Measurements from ENCODE around the gene SHC2.
"Not testable (repeated sequence)": the region's sequence is repeated elsewhere in the genome, so short reads cannot be mapped to it uniquely, and the experiment has no call there.

The SHC2 gene

GRCh38 chr19:424546-424945 is 36.3 kb downstream of the SHC2 start:
- ATAC-seq, result no peak
- TF ChIP-seq ARNTL (CRISPR knock-in tag; IDR thresholded peaks at IDR 0.05; ENCODE audit: borderline replicate concordance, low read depth) (no peak), CREB5 (CRISPR knock-in tag; IDR thresholded peaks at IDR 0.05; ENCODE audit: low read depth) (no peak), TSHZ2 (CRISPR knock-in tag; IDR thresholded peaks at IDR 0.05) (no peak), OSR1 (CRISPR knock-in tag; IDR thresholded peaks at IDR 0.05) (no peak), ZNF8 (CRISPR knock-in tag; IDR thresholded peaks at IDR 0.05) (no peak), RARB (CRISPR knock-in tag; IDR thresholded peaks at IDR 0.05) (no peak), ZC3H10 (CRISPR knock-in tag; IDR thresholded peaks at IDR 0.05) (no peak), ZFP30 (CRISPR knock-in tag; IDR thresholded peaks at IDR 0.05) (no peak), POU6F1 (CRISPR knock-in tag; IDR thresholded peaks at IDR 0.05; ENCODE audit: borderline replicate concordance, low read depth) (no peak)

GRCh38 chr19:423691-424466 is 37.0 kb downstream of the SHC2 start:
- no peak for TF ChIP-seq ZNF8 (CRISPR knock-in tag; IDR thresholded peaks at IDR 0.05)
- TF ChIP-seq GLIS3 (CRISPR knock-in tag; IDR thresholded peaks at IDR 0.05), result no peak
- no peak for TF ChIP-seq PPARA (CRISPR knock-in tag; IDR thresholded peaks at IDR 0.05; ENCODE audit: borderline replicate concordance)
- no peak for TF ChIP-seq TCF4 (CRISPR knock-in tag; IDR thresholded peaks at IDR 0.05; ENCODE audit: borderline replicate concordance)
- no peak for TF ChIP-seq ZNF70 (CRISPR knock-in tag; IDR thresholded peaks at IDR 0.05)
- TF ChIP-seq POU6F1 (CRISPR knock-in tag; IDR thresholded peaks at IDR 0.05; ENCODE audit: borderline replicate concordance, low read depth), result no peak
- no peak for TF ChIP-seq CSRNP3 (CRISPR knock-in tag; IDR thresholded peaks at IDR 0.05)
- TF ChIP-seq ZC3H10 (CRISPR knock-in tag; IDR thresholded peaks at IDR 0.05), result no peak
- TF ChIP-seq ZNF565 (CRISPR knock-in tag; conservative IDR thresholded peaks at IDR 0.05; ENCODE audit: low read depth), result no peak
- no peak for TF ChIP-seq PATZ1 (CRISPR knock-in tag; IDR thresholded peaks at IDR 0.05; ENCODE audit: borderline replicate concordance)
- TF ChIP-seq ZFP3 (CRISPR knock-in tag; IDR thresholded peaks at IDR 0.05), result no peak
- no peak for TF ChIP-seq OSR1 (CRISPR knock-in tag; IDR thresholded peaks at IDR 0.05)
- TF ChIP-seq CREB5 (CRISPR knock-in tag; IDR thresholded peaks at IDR 0.05; ENCODE audit: low read depth), result no peak
- TF ChIP-seq ZFP30 (CRISPR knock-in tag; IDR thresholded peaks at IDR 0.05), result no peak
- no peak for TF ChIP-seq ARNTL (CRISPR knock-in tag; IDR thresholded peaks at IDR 0.05; ENCODE audit: borderline replicate concordance, low read depth)
- TF ChIP-seq CSDC2 (CRISPR knock-in tag; IDR thresholded peaks at IDR 0.05), result no peak
- no peak for ATAC-seq

- ATAC-seq, result not testable (repeated sequence)
Observed at GRCh38 chr19:422917-423226, 38.0 kb downstream of the SHC2 start.

Measured in SK-N-SH treated with all-trans-retinoic acid at 6 μM for 48 hours (cell line).